IPS-20b (cell line): ENCODE results near the gene MYLK4.
A peak's percentile ranks its signal among the peaks of the same experiment; 100 is the strongest.

ENCODE experiments used
- H3K27ac ChIP-seq: one replicate; pipeline ENCODE4 v1.5.1; 2013; ENCODE audit warnings: low read length
- H3K27me3 ChIP-seq: 2 replicates; pipeline ENCODE4 v1.6.1; 2013; ENCODE audit warnings: mild to moderate bottlenecking, low read length, inconsistent platforms; ENCODE audit not compliant: insufficient read depth
- H3K36me3 ChIP-seq: 2 replicates; pipeline ENCODE4 v1.6.1; 2013; ENCODE audit warnings: low read depth, mild to moderate bottlenecking, inconsistent platforms, low read length, moderate library complexity; ENCODE audit not compliant: insufficient read depth
- H3K4me1 ChIP-seq: 2 replicates; pipeline ENCODE4 v1.6.1; 2013; ENCODE audit warnings: mild to moderate bottlenecking, control low read depth, inconsistent platforms, low read length, moderate library complexity; ENCODE audit not compliant: insufficient read depth
- H3K4me3 ChIP-seq: 2 replicates; pipeline ENCODE4 v1.5.1; 2013; ENCODE audit warnings: mild to moderate bottlenecking, low read length, inconsistent platforms
- H3K9ac ChIP-seq: 2 replicates; pipeline ENCODE4 v1.6.1; 2013; ENCODE audit warnings: low read depth, mild to moderate bottlenecking, inconsistent platforms, low read length, moderate library complexity
- H3K9me3 ChIP-seq: 2 replicates; pipeline ENCODE4 v1.6.1; 2013; ENCODE audit warnings: mild to moderate bottlenecking, low read depth, low read length, inconsistent platforms; ENCODE audit not compliant: insufficient read depth

MYLK4 gene

GRCh38 chr6:2643130-2643529 lies 107.6 kb downstream of the MYLK4 start:
- H3K4me3 ChIP-seq = no peak overlapping the region
- H3K4me1 ChIP-seq = peaks cover 20% of the 10 kb centered on the region; the same call in 1 of the 2 replicates
- H3K9me3 ChIP-seq = no peaks in the 10 kb centered on the region
- no peak overlapping the region for H3K27ac ChIP-seq
- no peak overlapping the region for H3K9ac ChIP-seq
- no peaks in the 10 kb centered on the region for H3K36me3 ChIP-seq
- H3K27me3 ChIP-seq = no peaks in the 10 kb centered on the region

- H3K9ac ChIP-seq = no peak overlapping the region
- peaks cover 20% of the 10 kb centered on the region; the same call in 1 of the 2 replicates for H3K4me1 ChIP-seq
- no peaks in the 10 kb centered on the region for H3K27me3 ChIP-seq
- H3K27ac ChIP-seq = no peak overlapping the region
- no peaks in the 10 kb centered on the region for H3K9me3 ChIP-seq
- H3K4me3 ChIP-seq = no peak overlapping the region
- H3K36me3 ChIP-seq = no peaks in the 10 kb centered on the region
These were observed 109.5 kb downstream of the MYLK4 start for GRCh38 chr6:2641044-2641725.

GRCh38 chr6:2640551-2640950 lies 110.2 kb downstream of the MYLK4 start:
- Histone ChIP-seq H3K4me1 (peaks cover 20% of the 10 kb centered on the region; the same call in 1 of the 2 replicates), H3K9me3 (no peaks in the 10 kb centered on the region), H3K36me3 (no peaks in the 10 kb centered on the region), H3K4me3 (no peak overlapping the region), H3K9ac (no peak overlapping the region), H3K27ac (no peak overlapping the region), H3K27me3 (no peaks in the 10 kb centered on the region)

- no peak overlapping the region for H3K27ac ChIP-seq
- no peaks in the 10 kb centered on the region for H3K36me3 ChIP-seq
These were observed 110.8 kb downstream of the MYLK4 start for GRCh38 chr6:2639896-2640295.

GRCh38 chr6:2639167-2639566 lies 111.6 kb downstream of the MYLK4 start:
- H3K9me3 ChIP-seq = no peaks in the 10 kb centered on the region
- no peaks in the 10 kb centered on the region for H3K36me3 ChIP-seq
- H3K9ac ChIP-seq = no peak overlapping the region
- peaks cover 7% of the 10 kb centered on the region; the same call in 1 of the 2 replicates for H3K27me3 ChIP-seq
- H3K27ac ChIP-seq = no peak overlapping the region
- H3K4me3 ChIP-seq = no peak overlapping the region
- H3K4me1 ChIP-seq = peaks cover 24% of the 10 kb centered on the region; the same call in 1 of the 2 replicates

More at GRCh38 chr6:2639896-2640295, 110.8 kb downstream of the MYLK4 start:
- Histone ChIP-seq H3K27me3 (peaks cover 4% of the 10 kb centered on the region; the same call in 1 of the 2 replicates), H3K9me3 (no peaks in the 10 kb centered on the region), H3K9ac (no peak overlapping the region), H3K4me1 (peaks cover 22% of the 10 kb centered on the region; the same call in 1 of the 2 replicates), H3K4me3 (no peak overlapping the region)

GRCh38 chr6:2636672-2637071 lies 114.0 kb downstream of the MYLK4 start:
- Histone ChIP-seq H3K9ac (no peak overlapping the region), H3K27me3 (peaks cover 22% of the 10 kb centered on the region), H3K36me3 (no peaks in the 10 kb centered on the region), H3K9me3 (no peaks in the 10 kb centered on the region), H3K4me3 (no peak overlapping the region), H3K27ac (no peak overlapping the region), H3K4me1 (peaks cover 24% of the 10 kb centered on the region; the same call in 1 of the 2 replicates)

- Histone ChIP-seq H3K4me1 (peaks cover 18% of the 10 kb centered on the region; the same call in 1 of the 2 replicates), H3K27ac (no peak overlapping the region), H3K9ac (no peak overlapping the region), H3K4me3 (no peak overlapping the region), H3K36me3 (no peaks in the 10 kb centered on the region), H3K9me3 (no peaks in the 10 kb centered on the region), H3K27me3 (peaks cover 22% of the 10 kb centered on the region)
These were observed 114.8 kb downstream of the MYLK4 start for GRCh38 chr6:2635911-2636310.

- peak overlapping the region; percentile 63; the same call in 1 of the 2 replicates for H3K9ac ChIP-seq
- H3K4me3 ChIP-seq = peak overlapping the region; percentile 48
- H3K27me3 ChIP-seq = peaks cover 22% of the 10 kb centered on the region
- H3K4me1 ChIP-seq = peaks cover 10% of the 10 kb centered on the region; the same call in 1 of the 2 replicates
- H3K27ac ChIP-seq = no peak overlapping the region
- H3K36me3 ChIP-seq = no peaks in the 10 kb centered on the region
- H3K9me3 ChIP-seq = no peaks in the 10 kb centered on the region
These were observed 116.4 kb downstream of the MYLK4 start for GRCh38 chr6:2634139-2634964.

- Histone ChIP-seq H3K9me3 (no peaks in the 10 kb centered on the region), H3K27me3 (peaks cover 22% of the 10 kb centered on the region), H3K4me1 (peaks cover 10% of the 10 kb centered on the region; the same call in 1 of the 2 replicates), H3K36me3 (no peaks in the 10 kb centered on the region), H3K4me3 (peak overlapping the region; percentile 48; the same call in 1 of the 2 replicates), H3K27ac (no peak overlapping the region), H3K9ac (peak overlapping the region; percentile 63; the same call in 1 of the 2 replicates)
These were observed 117.0 kb downstream of the MYLK4 start for GRCh38 chr6:2633736-2634135.

GRCh38 chr6:2632976-2633584 lies 117.6 kb downstream of the MYLK4 start:
- Histone ChIP-seq H3K36me3 (no peaks in the 10 kb centered on the region), H3K4me1 (peaks cover 10% of the 10 kb centered on the region; the same call in 1 of the 2 replicates)

GRCh38 chr6:2632368-2632767 lies 118.4 kb downstream of the MYLK4 start:
- Histone ChIP-seq H3K4me3 (no peak overlapping the region), H3K27ac (no peak overlapping the region), H3K4me1 (peaks cover 10% of the 10 kb centered on the region; the same call in 1 of the 2 replicates), H3K9me3 (no peaks in the 10 kb centered on the region), H3K9ac (no peak overlapping the region), H3K27me3 (peaks cover 22% of the 10 kb centered on the region), H3K36me3 (no peaks in the 10 kb centered on the region)

More at GRCh38 chr6:2632976-2633584, 117.6 kb downstream of the MYLK4 start:
- H3K9me3 ChIP-seq = no peaks in the 10 kb centered on the region
- no peak overlapping the region for H3K27ac ChIP-seq
- peaks cover 22% of the 10 kb centered on the region for H3K27me3 ChIP-seq
- H3K9ac ChIP-seq = peak overlapping the region; percentile 63; the same call in 1 of the 2 replicates
- H3K4me3 ChIP-seq = no peak overlapping the region; the same call in 1 of the 2 replicates
